Vagina (tissue), 2 donors: ENCODE measurements around the gene GADL1. TPM values are rescaled to one million over a fixed set of nuclear protein-coding genes. Genes with fewer than 3 reads are reported as not detected.
A peak's percentile ranks its signal among the peaks of the same experiment; 100 is the strongest.

Source experiments
- DNase-seq, 2 donors: peaks; one replicate each; pipeline ENCODE4 v3.0.0-alpha.2; 2017; ENCODE audit errors: extremely low spot score in 2 of 2
- H3K27ac ChIP-seq: fragments of 200-600 bp; sonication (generic); one replicate; pipeline ENCODE4 v1.5.1; 2019
- H3K27me3 ChIP-seq: fragments of 200-600 bp; sonication (generic); one replicate; pipeline ENCODE4 v1.5.1; 2019
- H3K36me3 ChIP-seq, 2 donors: fragments of 200-600 bp; sonication (generic); one replicate each; pipeline ENCODE4 v1.5.1; 2017 to 2019
- H3K4me1 ChIP-seq: fragments of 200-600 bp; sonication (generic); one replicate; pipeline ENCODE4 v1.5.1; 2019
- H3K4me3 ChIP-seq, 2 donors: fragments of 200-600 bp; sonication (generic); 1 replicate in 1 of 2; 2 replicates in 1 of 2; pipeline ENCODE4 v1.5.1; 2016 to 2019
- H3K9me3 ChIP-seq: fragments of 200-600 bp; sonication (generic); one replicate; pipeline ENCODE4 v1.5.1; 2019
- CTCF ChIP-seq, 3 experiments: fragments of 450-650 bp in 2 of 3; fragments of 200-600 bp in 1 of 3; sonication (generic) in 1 of 3; IDR thresholded peaks; one replicate each; pipeline ENCODE4 v1.5.1; 2017 to 2019; ENCODE audit warnings: antibody characterized with exemption in 3 of 3, mild to moderate bottlenecking in 2 of 3, moderate library complexity in 2 of 3
- POLR2A ChIP-seq, 2 donors: fragments of 450-650 bp; IDR thresholded peaks; one replicate each; pipeline ENCODE4 v1.6.1; 2017; ENCODE audit warnings: antibody characterized with exemption in 2 of 2, mild to moderate bottlenecking in 2 of 2, moderate library complexity in 2 of 2
- POLR2AphosphoS5 ChIP-seq, 2 donors: sonication (generic); formaldehyde crosslinking; IDR thresholded peaks; one replicate each; pipeline ENCODE4 v1.9.0; 2017; ENCODE audit warnings: antibody characterized with exemption in 2 of 2, mild to moderate bottlenecking in 2 of 2, low read depth in 1 of 2; ENCODE audit not compliant: insufficient read depth in 1 of 2
- intact Hi-C: fragments of 100-400 bp; cut with DNase I; formaldehyde crosslinking; loops from one replicate; pipeline ENCODE4 v1.15.1; 2023
- total RNA-seq: library from RNA; depleted of rRNA; stranded (reverse); fragments of >200 nt; gene quantifications from one replicate; pipeline ENCODE4 v1.2.3, GENCODE V29; 2016

GADL1 gene
- total RNA-seq, 1 donor from 2014 or later, result not detected

GRCh38 chr3:30693470-30694120, 200.9 kb downstream of the GADL1 start:
- TF ChIP-seq CTCF (IDR thresholded peaks at IDR 0.05) (peak; percentile 26 to 78 (median 54)), POLR2A (IDR thresholded peaks at IDR 0.05) (no peak)
- H3K4me3 ChIP-seq, result no peak overlapping the region
- no peaks in the 10 kb centered on the region for H3K9me3 ChIP-seq
- intact Hi-C loops, result loop anchor here (10.0 kb wide), 1 partner anchor 579 kb away; no protein-coding TSS in a partner anchor
- H3K27me3 ChIP-seq, result no peaks in the 10 kb centered on the region
- H3K36me3 ChIP-seq, result peaks cover 0 to 23% of the 10 kb centered on the region in 2 donors
- no peak for DNase-seq
- peaks cover 44% of the 10 kb centered on the region for H3K4me1 ChIP-seq
- H3K27ac ChIP-seq, result no peak overlapping the region

GRCh38 chr3:30692498-30693130, 201.8 kb downstream of the GADL1 start:
- H3K9me3 ChIP-seq, result no peaks in the 10 kb centered on the region
- H3K4me1 ChIP-seq, result peaks cover 53% of the 10 kb centered on the region
- no peak for DNase-seq
- peaks cover 0 to 23% of the 10 kb centered on the region in 2 donors for H3K36me3 ChIP-seq
- peak overlapping the region; percentile 84 for H3K27ac ChIP-seq
- TF ChIP-seq CTCF (IDR thresholded peaks at IDR 0.05), result no peak
- no peak for TF ChIP-seq POLR2A (IDR thresholded peaks at IDR 0.05)
- TF ChIP-seq POLR2AphosphoS5 (IDR thresholded peaks at IDR 0.05; ENCODE audit: insufficient read depth in 1 of 2, low read depth in 1 of 2), result no peak
- H3K27me3 ChIP-seq, result no peaks in the 10 kb centered on the region
- no peak overlapping the region for H3K4me3 ChIP-seq
- intact Hi-C loops, result loop anchor here (10.0 kb wide), 1 partner anchor 578 kb away; no protein-coding TSS in a partner anchor

GRCh38 chr3:30691944-30692343, 202.5 kb downstream of the GADL1 start:
- peaks cover 57% of the 10 kb centered on the region for H3K4me1 ChIP-seq
- H3K27me3 ChIP-seq, result no peaks in the 10 kb centered on the region
- H3K4me3 ChIP-seq, result no peak overlapping the region
- TF ChIP-seq CTCF (IDR thresholded peaks at IDR 0.05), result no peak
- TF ChIP-seq POLR2AphosphoS5 (IDR thresholded peaks at IDR 0.05; ENCODE audit: insufficient read depth in 1 of 2, low read depth in 1 of 2), result no peak
- TF ChIP-seq POLR2A (IDR thresholded peaks at IDR 0.05), result no peak
- no peaks in the 10 kb centered on the region for H3K9me3 ChIP-seq
- no peak for DNase-seq
- H3K36me3 ChIP-seq, result peaks cover 0 to 26% of the 10 kb centered on the region in 2 donors
- peak overlapping the region; percentile 84 for H3K27ac ChIP-seq
- intact Hi-C loops, result loop anchor here (10.0 kb wide), 1 partner anchor 577 kb away; no protein-coding TSS in a partner anchor

- Histone ChIP-seq H3K4me1 (peaks cover 63% of the 10 kb centered on the region), H3K9me3 (no peaks in the 10 kb centered on the region), H3K27me3 (no peaks in the 10 kb centered on the region), H3K4me3 (no peak overlapping the region), H3K36me3 (peaks cover 0 to 29% of the 10 kb centered on the region in 2 donors), H3K27ac (peak overlapping the region; percentile 84)
- TF ChIP-seq CTCF (IDR thresholded peaks at IDR 0.05) (no peak), POLR2A (IDR thresholded peaks at IDR 0.05) (no peak), POLR2AphosphoS5 (IDR thresholded peaks at IDR 0.05; ENCODE audit: insufficient read depth in 1 of 2, low read depth in 1 of 2) (no peak)
- no peak for DNase-seq
- intact Hi-C loops, result loop anchor here (10.0 kb wide), 1 partner anchor 577 kb away; no protein-coding TSS in a partner anchor
These were observed 203.1 kb downstream of the GADL1 start for GRCh38 chr3:30691249-30691880.
